NCI-H510A (cell line): ENCODE results near the gene AR.

Source experiments
- DNase-seq: peaks from one replicate; lab custom pipeline; 2025; lab: John Stamatoyannopoulos, UW

Gene AR

DNA sequence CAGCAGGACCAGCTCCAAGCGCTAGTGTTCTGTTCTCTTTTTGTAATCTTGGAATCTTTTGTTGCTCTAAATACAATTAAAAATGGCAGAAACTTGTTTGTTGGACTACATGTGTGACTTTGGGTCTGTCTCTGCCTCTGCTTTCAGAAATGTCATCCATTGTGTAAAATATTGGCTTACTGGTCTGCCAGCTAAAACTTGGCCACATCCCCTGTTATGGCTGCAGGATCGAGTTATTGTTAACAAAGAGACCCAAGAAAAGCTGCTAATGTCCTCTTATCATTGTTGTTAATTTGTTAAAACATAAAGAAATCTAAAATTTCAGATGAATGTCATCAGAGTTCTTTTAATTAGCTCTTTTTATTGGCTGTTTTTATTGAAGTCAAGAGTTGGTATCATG lies 186.5 kb downstream of the AR start:
- DNase-seq: no peak

DNA sequence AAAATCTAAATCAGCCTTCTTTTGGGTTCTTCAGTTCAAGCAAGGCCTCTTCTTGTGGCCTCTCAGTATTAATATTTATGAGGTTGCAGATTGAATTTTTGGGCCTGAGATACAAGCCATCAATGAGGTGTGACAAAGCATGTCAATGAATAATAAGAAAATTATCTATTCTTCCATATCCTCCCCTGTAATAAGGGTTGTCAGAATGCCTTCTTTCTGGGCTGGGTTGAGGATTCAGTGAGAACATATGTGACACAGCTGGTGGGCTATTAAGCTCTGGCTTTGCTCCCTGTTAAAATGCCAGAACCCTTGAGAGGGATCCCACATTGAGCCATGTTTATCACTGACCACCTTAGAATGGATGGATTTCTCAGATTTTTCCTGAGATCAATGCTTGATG lies 187.2 kb downstream of the AR start:
- DNase-seq: no peak

DNA sequence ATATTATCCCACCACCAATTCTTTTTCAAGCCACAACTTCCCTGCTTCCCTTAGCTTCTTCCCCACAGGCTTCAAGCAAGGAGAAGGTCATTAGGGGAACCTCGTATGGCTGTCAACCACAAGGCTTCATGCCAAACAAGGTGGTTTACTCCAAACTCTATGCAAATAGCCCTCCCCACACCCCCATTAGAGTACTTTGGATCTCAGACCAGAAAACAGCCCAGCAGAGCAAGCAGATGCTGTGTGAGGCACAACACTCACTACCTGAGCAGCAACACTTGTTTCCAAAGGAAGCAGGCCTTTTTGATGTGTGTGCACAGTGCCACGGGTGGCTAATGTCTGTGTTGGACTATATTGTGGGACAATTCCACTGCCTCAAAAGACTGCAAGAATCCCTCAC lies 189.0 kb downstream of the AR start:
- DNase-seq: no peak

DNA sequence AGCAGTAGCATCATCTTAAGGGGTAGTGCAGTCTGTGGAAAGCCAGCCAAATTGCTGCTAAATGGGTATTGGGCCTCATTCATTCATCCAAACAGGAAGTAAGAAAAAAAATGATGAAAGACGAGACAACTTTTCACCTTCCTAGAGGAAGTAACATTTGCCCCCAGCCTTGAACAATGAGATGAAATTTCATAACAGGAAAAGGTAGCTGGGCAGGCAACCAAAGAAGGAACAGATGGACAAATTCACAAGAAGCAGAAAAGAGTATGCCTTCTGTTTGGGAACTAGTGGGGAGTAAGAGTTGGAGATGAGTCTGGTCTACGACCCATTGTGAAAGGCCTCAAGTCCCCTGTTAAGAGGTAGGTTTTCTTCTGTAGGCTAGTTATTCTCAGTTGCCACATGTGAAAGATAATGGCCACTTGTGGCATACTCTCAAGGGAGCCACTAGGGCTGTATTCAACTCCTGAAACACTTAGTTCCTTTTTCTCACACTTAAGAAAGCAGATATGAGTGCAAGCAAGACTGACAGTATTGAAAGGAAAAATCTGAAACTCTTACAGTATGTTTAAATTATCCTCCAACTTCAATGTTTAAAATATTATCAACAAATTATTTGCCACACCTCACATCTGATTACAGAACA lies 190.4 kb downstream of the AR start:
- no peak for DNase-seq

DNA sequence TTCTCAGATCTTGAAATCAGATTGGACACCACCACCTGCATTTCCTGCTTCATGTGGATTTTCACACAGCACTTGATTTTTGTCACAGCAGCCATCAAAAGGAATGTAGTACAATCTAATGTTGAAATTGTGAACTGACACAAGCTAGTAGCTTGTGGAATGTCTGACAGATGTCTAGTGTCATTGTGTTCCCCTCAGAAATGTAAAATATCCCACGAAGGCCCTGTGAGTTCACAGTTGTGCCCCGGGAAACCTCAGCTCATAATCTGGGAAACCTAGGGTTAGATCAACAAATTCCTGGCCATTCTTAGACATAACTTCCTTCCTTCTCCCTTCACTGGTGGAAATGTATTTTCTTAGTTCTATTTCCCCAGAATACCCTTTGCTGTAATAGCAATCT lies 205.7 kb downstream of the AR start:
- no peak for DNase-seq

DNA sequence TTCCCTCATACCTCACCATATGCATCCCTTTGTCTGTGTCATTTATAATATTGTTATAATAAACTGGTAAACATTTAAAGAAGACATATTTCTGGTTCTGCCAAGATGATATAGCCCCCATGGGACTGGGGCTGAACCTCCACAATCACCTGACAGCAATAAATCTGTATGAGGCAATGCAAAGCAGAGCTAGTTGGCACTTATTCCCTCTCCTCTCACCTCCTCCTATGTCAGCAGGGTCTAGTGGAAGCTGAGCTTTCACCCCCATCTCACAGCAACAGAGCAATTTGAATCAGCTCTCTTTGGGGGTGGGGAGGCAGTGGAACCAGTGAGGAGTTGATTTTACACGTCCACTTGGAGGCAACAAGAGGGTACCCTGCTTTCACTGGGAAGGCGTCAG lies 206.9 kb downstream of the AR start:
- DNase-seq: no peak

DNA sequence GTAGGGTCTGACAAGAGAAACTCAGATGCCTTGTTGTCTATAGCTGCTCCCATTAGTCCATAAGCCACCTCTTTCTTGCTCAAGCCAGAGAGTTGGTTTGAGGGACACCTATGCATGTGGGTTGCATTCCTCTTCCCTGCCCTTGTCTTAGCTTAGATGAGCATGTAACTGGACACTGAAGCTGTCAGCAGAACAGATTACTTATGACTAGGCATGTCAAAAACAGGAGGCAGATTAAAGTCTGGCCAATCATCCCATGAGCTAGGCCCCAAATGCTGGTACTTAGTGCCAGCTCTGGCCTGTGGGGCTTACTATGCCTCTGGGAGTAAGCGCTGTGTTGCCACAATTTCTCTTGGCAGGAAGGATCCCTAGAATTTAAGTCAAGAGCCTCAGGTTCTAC lies 215.2 kb downstream of the AR start:
- no peak for DNase-seq

DNA sequence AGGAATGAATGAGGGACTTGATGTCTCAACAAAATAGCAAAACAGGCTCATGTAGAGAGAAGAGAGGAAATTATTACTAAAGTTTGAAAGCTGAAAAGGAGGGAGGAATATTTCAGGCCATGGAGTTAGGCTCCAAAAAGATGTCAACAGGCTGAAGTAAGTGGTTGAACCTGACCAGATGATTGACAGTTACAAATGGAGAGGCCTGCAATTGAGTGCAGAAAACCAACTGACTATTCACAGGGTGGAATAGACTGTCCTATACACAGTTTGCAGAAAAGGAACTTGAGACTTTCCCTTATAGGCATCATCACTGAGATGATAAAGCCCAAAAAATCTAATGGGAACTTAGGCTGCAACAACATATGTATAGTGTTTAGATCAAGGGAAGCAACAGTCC lies 233.3 kb downstream of the AR start:
- DNase-seq: no peak

DNA sequence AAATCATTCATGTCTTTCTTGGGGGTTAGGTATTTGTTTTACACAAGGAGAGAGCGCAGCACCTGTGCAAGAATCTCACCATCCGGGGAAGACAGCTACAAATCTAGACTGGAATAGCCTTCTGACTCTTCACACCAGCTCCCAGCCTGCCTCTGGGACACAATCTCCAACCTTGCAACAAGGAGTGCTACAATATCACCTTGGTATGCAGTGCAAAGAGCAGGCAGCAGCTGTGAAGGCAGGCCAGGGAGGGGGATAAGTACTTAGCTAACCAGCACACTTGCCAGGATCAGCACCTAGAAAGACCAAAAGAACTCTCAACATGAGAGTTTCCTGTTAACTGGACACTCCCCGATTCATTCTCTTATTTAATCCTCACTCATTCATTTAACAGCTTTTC lies 235.3 kb downstream of the AR start:
- no peak for DNase-seq
